ENCODE results near the gene MPPED2.

- TF ChIP-seq CTCF (conservative IDR thresholded peaks at IDR 0.05): no peak
- TF ChIP-seq ZFX (IDR thresholded peaks at IDR 0.05): no peak
These were observed 27.1 kb downstream of the MPPED2 start for GRCh38 chr11:30559004-30559403.
